ENCODE data around the gene ETV1. TPM values are rescaled to one million over a fixed set of nuclear protein-coding genes. Genes with fewer than 3 reads are reported as not detected.

Gene ETV1
- total and polyA plus RNA-seq, 2 experiments from 2014 or later: 70.3 to 93.7 TPM

GRCh38 chr7:13915891-13916290, 73.6 kb downstream of the ETV1 start:
- TF ChIP-seq CTCF (IDR thresholded peaks at IDR 0.05; ENCODE audit: low read depth, low read length): no peak
- H3K9me3 ChIP-seq (ENCODE audit: low read depth): no peaks in the 10 kb centered on the region
- no peak overlapping the region for H3K27ac ChIP-seq
- H3K4me3 ChIP-seq: no peak overlapping the region
- peaks cover 10% of the 10 kb centered on the region for H3K4me1 ChIP-seq (ENCODE audit: low read depth)
- DNase-seq (ENCODE audit: low read depth in 1 of 2, low spot score in 1 of 2): no peak
- H3K36me3 ChIP-seq: peaks cover 8% of the 10 kb centered on the region
- no peaks in the 10 kb centered on the region for H3K27me3 ChIP-seq

- Histone ChIP-seq H3K27me3 (no peaks in the 10 kb centered on the region), H3K9me3 (ENCODE audit: low read depth) (no peaks in the 10 kb centered on the region), H3K36me3 (peaks cover 32% of the 10 kb centered on the region), H3K4me3 (no peak overlapping the region), H3K27ac (no peak overlapping the region), H3K4me1 (ENCODE audit: low read depth) (no peaks in the 10 kb centered on the region)
- no peak for DNase-seq (ENCODE audit: low read depth in 1 of 2, low spot score in 1 of 2)
- no peak for TF ChIP-seq CTCF (IDR thresholded peaks at IDR 0.05; ENCODE audit: low read depth, low read length)
These were observed 76.7 kb downstream of the ETV1 start for GRCh38 chr7:13912715-13913278.

- H3K27ac ChIP-seq: peak overlapping the region; percentile 2
- no peaks in the 10 kb centered on the region for H3K4me1 ChIP-seq (ENCODE audit: low read depth)
- no peak overlapping the region for H3K4me3 ChIP-seq
- H3K27me3 ChIP-seq: no peaks in the 10 kb centered on the region
- no peak for DNase-seq (ENCODE audit: low read depth in 1 of 2, low spot score in 1 of 2)
- no peak for TF ChIP-seq CTCF (IDR thresholded peaks at IDR 0.05; ENCODE audit: low read depth, low read length)
- no peaks in the 10 kb centered on the region for H3K9me3 ChIP-seq (ENCODE audit: low read depth)
- H3K36me3 ChIP-seq: peaks cover 40% of the 10 kb centered on the region
These were observed 77.6 kb downstream of the ETV1 start for GRCh38 chr7:13911909-13912308.

GRCh38 chr7:13910805-13911551, 78.5 kb downstream of the ETV1 start:
- Histone ChIP-seq H3K27ac (peak overlapping the region; percentile 2), H3K4me1 (ENCODE audit: low read depth) (no peaks in the 10 kb centered on the region), H3K27me3 (no peaks in the 10 kb centered on the region), H3K9me3 (ENCODE audit: low read depth) (no peaks in the 10 kb centered on the region), H3K36me3 (peaks cover 49% of the 10 kb centered on the region), H3K4me3 (no peak overlapping the region)
- TF ChIP-seq CTCF (IDR thresholded peaks at IDR 0.05; ENCODE audit: low read depth, low read length): no peak
- peak in 1 of 2 donors; percentile 29 for DNase-seq (ENCODE audit: low read depth in 1 of 2, low spot score in 1 of 2)

GRCh38 chr7:13908667-13909397, 80.6 kb downstream of the ETV1 start:
- Histone ChIP-seq H3K27me3 (no peaks in the 10 kb centered on the region), H3K27ac (no peak overlapping the region), H3K4me3 (no peak overlapping the region), H3K36me3 (peaks cover 62% of the 10 kb centered on the region), H3K4me1 (ENCODE audit: low read depth) (no peaks in the 10 kb centered on the region), H3K9me3 (ENCODE audit: low read depth) (no peaks in the 10 kb centered on the region)
- no peak for DNase-seq (ENCODE audit: low read depth in 1 of 2, low spot score in 1 of 2)
- no peak for TF ChIP-seq CTCF (IDR thresholded peaks at IDR 0.05; ENCODE audit: low read depth, low read length)
